HG02981 (cell line): Measurements from ENCODE around the gene PTCRA.
"Not testable (repeated sequence)": the region's sequence is repeated elsewhere in the genome, so short reads cannot be mapped to it uniquely, and the experiment has no call there.

ENCODE experiments used
- ATAC-seq: cut with Tn5 transposase; IDR thresholded peaks from one replicate; pipeline ENCODE4 v1.9.1; 2021; ENCODE audit warnings: mild to moderate bottlenecking, moderate library complexity; ENCODE audit not compliant: unreplicated experiment

PTCRA gene

DNA sequence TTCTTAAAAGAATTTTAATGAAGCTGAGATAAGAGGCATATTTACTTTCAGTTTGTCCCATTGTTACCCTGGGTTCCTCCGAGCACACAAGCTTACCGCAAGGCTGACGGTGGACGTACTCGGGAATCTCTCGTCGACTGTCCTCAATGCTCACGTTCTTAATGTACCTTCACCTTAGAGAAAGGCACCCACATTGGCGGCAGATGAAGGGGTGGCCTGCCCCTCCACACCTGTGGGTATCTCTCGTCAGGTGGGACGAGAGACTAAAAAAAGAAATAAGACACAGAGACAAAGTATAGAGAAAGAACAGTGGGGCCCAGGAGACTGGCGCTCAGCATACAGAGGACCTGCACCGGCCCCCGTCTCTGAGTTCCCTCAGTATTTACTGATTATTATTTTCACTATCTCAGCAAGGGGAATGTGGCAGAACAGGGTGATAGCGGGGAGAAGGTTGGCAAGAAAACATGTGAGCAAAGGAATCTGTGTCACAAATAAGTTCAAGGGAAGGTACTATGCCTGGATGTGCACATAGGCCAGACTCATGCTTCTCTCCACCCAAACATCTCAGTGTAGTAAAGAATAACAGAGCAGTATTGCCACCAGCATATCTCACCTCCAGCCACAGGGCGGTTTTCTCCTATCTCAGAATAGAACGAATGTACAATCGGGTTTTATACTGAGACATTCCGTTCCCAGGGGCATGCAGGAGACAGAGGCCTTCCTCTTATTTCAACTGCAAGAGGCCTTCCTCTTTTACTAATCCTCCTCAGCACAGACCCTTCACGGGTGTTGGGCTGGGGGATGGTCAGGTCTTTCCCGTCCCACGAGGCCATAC lies 13.2 kb upstream of the PTCRA start:
- ATAC-seq: not testable (repeated sequence)

GRCh38 chr6:42904467-42904866 lies 11.4 kb upstream of the PTCRA start:
- no peak for ATAC-seq

DNA sequence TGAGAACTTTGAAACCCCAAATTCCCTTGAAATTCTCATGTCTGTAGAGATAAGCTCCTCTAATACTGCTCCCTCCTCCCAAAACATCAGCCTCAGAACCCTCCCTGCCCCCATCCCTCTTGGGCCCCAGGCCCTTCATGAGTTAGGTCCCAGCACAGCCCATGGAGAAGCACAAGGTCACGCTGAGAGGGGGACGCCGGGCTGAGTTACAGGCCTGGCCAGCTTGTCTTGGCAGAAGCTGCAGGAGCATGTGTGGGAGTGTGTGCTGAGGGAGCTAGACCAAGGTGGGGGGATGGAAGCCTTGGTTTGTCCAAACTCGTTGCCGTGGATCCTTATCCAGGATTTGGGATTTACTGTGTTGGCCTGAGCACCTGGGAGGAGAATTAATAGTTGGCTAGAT lies 8.5 kb upstream of the PTCRA start:
- ATAC-seq: no peak

GRCh38 chr6:42909835-42910234 lies 6.0 kb upstream of the PTCRA start:
- ATAC-seq: no peak

- no peak for ATAC-seq
Observed at GRCh38 chr6:42911171-42912021, 4.5 kb upstream of the PTCRA start.

DNA sequence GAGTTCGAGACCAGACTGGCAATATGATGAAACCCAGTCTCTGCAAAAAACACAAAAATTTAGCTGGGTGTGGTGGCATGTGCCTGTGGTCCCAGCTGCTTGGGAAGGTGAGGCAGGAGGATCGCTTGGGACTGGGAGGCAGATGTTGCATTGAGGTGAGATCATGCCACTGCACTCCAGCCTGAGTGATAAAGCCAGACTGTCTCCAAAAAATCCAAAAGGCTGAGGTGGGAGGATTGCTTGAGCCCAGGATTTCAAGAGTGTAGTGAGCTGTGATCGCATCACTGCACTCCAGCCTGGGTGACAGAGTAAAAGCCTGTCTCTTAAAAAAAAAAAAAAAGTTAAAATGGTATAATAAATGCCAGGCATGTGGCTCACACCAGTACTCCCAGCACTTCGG lies 1.3 kb upstream of the PTCRA start:
- no peak for ATAC-seq

- ATAC-seq: no peak
Observed at GRCh38 chr6:42916288-42916687, 435 bp downstream of the PTCRA start.

DNA sequence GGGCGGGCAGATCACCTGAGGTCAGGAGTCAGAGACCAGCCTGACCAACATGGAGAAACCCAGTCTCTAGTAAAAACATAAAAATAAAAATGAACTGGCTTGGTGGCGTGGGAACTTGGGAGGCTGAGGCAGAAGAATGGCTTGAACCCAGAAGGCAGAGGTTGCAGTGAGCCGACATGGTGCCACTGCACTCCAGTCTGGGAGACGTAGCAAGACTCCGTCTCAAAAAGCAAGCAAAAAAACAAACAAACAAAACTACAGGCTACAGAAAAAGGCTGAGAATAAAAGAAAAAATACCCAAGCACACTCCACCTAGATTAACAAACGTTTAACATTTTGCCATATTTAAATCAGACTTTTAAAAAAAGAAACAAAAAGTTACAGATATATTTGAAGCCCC lies 5.9 kb downstream of the PTCRA start:
- ATAC-seq: no peak

- ATAC-seq: no peak
Observed at GRCh38 chr6:42923666-42924065, 7.8 kb downstream of the PTCRA start.

DNA sequence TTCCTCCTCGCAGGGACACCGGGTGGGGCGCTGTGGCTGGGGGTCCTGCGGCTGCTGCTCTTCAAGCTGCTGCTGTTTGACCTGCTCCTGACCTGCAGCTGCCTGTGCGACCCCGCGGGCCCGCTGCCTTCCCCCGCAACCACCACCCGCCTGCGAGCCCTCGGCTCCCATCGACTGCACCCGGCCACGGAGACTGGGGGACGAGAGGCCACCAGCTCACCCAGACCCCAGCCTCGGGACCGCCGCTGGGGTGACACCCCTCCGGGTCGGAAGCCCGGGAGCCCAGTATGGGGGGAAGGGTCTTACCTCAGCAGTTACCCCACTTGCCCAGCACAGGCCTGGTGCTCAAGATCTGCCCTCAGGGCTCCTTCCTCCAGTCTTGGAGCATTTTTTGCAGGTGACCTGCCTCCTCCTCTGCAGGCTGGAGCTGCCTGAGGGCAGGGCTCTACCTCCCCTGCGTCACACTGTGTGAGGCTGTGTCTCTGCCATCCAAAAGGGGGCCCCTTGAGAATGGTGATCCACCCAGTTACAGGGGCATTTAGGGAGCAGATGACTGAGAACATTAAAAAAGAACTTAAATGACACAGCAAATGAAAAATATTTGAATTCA lies 9.5 kb downstream of the PTCRA start:
- no peak for ATAC-seq

DNA sequence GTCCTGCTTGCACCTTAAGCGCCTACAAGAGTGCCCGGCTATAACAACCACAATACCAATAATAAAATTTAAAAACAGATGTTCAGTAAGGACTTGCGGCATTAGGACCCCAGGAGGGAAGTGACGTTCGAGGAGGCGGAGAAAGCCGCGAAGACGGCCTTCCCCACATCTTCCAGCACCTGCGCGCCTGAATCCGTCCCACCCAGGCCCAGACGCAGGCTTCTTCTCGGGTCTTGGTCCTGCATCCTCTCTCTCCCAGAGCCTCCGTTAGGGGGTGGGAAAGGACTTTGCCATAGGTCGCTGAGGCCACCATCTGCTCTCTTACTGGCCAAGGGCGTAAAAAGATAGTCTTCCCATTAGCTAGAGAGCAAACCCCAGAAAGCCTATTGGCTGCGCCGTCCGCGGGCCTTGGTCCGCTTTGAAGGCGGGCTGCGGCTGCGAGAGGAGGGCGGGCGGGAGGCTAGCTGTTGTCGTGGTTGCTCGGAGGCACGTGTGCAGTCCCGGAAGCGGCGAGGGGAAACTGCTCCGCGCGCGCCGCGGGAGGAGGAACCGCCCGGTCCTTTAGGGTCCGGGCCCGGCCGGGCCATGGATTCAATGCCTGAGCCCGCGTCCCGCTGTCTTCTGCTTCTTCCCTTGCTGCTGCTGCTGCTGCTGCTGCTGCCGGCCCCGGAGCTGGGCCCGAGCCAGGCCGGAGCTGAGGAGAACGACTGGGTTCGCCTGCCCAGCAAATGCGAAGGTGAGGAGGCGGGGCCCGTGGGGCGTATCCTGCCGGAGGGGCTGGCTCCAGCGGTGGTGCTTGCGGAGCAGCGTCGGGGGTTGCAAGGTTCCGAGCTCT lies 13.3 kb downstream of the PTCRA start, which contains the start of gene CNPY3:
Gene CNPY3 (plus strand): TSS at position 495 of the 835 bp plus-strand sequence. CDS start 91 bp downstream, at position 586.
- ATAC-seq: peak; percentile 80

- ATAC-seq: peak; percentile 50
Observed at GRCh38 chr6:42929821-42930360, 14.0 kb downstream of the PTCRA start.

DNA sequence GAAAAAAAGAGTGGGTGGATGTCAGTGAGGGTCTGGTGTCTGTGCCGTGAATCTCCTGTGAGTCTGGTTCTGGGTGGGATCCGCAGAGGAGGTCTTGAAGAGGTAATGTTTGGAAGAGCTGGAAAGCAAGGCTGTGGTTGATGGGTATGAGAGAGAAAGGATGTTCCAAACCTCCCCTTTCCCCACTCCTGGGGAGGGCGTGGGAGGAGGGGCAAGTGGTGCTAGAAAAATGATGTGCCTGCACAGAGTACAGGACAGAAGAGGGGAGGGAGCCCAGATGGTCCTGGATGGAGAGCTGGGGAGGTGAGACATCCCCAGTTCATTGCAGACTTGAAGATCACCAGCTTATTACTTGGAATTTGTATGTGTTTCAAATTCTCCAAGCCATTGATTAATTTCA lies 16.6 kb downstream of the PTCRA start:
- no peak for ATAC-seq

DNA sequence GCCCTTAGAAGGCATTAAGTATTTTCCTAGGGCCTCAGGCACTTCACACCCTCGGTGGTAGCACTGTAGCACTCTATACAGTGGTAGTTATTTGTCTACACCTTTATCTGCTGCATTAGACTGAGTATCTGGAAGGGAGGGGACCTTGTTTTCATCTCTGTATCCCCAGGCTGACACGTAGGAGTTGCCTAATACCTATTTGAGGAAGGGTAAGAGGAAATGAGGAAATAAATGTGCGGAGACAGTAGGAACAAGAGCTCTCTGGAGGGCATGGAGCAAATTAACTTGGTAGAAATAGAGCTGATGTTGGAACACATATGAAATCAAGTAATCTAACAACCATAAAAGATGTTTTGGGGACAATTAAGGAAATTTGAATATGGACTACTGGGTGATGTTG lies 17.4 kb downstream of the PTCRA start:
- no peak for ATAC-seq

GRCh38 chr6:42935322-42935721 lies 19.5 kb downstream of the PTCRA start:
- no peak for ATAC-seq

DNA sequence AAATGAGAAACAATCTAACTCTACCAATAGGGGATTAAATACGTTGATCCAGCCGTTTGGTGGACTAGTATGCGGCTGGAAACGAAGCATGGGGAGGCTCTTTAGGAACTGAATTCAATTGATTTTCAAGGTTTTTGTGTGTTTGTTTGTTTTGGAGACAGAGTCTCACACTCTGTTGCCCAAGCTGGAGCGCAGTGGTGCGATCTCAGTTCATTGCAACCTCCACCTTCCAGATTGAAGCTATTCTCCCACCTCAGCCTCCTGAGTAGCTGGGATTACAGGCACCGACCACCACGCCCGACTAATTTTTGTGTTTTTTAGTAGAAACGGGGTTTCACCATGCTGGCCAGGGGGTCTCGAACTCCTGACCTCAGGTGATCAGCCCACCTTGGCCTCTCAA lies 20.5 kb downstream of the PTCRA start:
- no peak for ATAC-seq

DNA sequence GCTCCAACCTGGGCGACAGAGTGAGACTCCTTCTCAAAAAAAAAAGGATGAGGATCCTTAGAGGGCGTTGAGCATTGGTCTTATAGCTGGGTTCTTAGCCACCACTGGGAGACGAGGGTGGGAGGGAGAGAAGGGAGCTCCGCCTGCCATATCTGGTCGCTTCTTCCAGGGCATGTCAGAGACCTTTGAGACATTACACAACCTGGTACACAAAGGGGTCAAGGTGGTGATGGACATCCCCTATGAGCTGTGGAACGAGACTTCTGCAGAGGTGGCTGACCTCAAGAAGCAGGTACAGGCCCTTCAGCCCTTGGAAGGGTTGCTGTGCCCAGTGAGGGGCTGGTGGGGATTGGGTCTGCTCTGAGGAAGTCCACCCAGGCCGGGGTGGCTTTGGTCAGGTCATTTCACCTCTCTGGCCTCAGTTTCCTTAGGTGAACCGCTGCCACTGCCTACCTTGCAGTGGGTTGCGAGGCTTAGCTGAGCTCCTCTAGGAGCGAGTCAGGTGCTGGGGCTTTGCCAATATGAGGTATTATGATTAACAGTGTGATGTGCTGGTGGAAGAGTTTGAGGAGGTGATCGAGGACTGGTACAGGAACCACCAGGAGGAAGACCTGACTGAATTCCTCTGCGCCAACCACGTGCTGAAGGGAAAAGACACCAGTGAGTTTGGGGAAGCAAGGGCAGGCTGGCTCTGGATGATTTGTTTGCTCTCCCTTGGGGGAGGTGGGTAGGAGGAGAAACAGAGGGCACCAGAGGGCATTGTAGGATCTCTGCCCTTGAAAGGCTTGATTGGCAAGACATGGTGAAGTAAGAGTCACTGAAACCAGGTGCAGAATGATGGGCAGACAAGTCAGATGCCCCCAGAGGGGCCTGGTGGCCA lies 21.9 kb downstream of the PTCRA start:
- no peak for ATAC-seq

DNA sequence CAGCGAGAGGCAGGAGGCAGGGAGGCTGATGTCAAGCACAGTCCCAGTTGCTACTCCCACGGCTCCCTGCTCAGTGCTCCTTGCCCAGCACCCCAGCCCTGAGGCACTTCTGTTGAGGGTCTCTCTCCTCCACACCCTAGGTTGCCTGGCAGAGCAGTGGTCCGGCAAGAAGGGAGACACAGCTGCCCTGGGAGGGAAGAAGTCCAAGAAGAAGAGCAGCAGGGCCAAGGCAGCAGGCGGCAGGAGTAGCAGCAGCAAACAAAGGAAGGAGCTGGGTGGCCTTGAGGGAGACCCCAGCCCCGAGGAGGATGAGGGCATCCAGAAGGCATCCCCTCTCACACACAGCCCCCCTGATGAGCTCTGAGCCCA lies 22.6 kb downstream of the PTCRA start:
- no peak for ATAC-seq

DNA sequence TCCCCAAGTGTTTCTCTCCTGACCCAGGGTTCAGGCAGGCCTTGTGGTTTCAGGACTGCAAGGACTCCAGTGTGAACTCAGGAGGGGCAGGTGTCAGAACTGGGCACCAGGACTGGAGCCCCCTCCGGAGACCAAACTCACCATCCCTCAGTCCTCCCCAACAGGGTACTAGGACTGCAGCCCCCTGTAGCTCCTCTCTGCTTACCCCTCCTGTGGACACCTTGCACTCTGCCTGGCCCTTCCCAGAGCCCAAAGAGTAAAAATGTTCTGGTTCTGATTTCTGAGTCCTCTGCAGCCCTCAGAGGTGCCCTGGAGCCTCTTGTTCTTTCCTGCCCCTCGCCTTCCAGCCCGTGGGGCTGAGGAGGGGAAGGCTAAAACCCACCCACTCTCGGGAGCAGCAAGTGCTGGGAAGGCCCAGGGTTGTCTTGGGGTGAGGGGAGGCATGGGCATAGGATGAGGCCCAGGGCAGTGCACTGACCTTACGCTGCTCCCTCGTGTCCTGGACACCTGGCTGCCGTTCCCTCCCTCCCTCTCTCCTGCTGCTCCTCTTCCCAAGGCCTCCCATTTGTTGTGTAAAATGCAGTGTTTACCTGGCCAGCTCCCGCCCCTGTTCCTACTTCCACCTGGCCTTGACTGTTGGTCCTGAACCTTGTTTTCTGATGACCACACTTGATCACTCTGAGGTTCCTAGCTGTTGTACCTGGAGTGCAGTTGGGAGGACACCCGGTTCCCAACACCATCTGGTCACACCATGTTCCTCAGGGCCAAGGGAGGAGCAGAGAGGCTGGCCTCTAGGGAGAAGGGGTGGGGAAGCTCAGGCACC lies 23.3 kb downstream of the PTCRA start:
- no peak for ATAC-seq
